ENCODE data around the gene PRSS27. TPM values are rescaled to one million over a fixed set of nuclear protein-coding genes. Genes with fewer than 3 reads are reported as not detected.
A peak's percentile ranks its signal among the peaks of the same experiment; 100 is the strongest.
"Not testable (repeated sequence)": the region's sequence is repeated elsewhere in the genome, so short reads cannot be mapped to it uniquely, and the experiment has no call there.

PRSS27 gene
- total RNA-seq, 1 experiment from 2014 or later: 2.0 TPM

DNA sequence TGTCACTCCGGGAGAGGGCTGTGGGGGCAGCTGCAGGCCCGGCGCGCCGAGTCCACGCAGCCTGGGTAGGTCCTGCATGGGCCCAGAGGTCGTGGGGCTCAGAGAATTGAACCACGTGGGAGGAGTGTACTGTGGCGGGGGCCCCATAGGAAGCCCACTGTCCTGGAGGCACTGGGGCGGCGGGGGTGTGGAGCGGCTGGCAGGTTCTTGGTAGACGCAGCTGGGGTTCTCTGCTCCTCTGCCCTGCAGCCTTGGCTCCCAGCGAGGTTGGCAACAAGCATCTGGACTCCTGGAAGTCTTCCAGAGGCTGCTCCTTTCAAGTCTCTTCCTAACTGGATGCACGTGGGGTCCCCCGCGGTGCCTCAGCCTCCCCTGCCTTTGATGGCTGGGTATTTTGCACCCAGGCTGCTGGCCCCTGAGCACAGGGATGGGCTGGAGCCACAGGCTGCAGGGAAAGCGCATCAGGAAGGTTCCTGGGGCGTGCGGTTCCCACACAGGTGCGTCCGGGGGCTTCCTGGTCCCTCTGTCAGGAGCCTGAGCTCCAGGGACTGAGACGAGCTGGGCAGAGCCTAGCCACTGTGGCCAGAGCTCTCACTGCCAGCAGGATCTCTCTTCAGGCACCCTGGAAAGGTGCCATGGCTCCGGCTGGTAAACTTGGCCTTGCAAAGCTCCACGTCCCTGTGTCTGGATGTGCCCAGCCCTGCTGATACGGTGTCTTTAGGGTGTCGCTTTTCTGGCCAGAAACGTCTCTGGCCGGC is 28.4 kb downstream of the PRSS27 start:
- Histone ChIP-seq H3K36me3 (replicated peaks; ENCODE audit: control insufficient read depth, insufficient read depth, low read length) (no peaks in the 10 kb centered on the region), H3K27me3 (ENCODE audit: control insufficient read depth, insufficient read depth, low read length) (no peaks in the 10 kb centered on the region), H3K4me3 (ENCODE audit: insufficient read depth, low read depth, low read length) (no peak overlapping the region)
- DNase-seq: peak; percentile 48

DNA sequence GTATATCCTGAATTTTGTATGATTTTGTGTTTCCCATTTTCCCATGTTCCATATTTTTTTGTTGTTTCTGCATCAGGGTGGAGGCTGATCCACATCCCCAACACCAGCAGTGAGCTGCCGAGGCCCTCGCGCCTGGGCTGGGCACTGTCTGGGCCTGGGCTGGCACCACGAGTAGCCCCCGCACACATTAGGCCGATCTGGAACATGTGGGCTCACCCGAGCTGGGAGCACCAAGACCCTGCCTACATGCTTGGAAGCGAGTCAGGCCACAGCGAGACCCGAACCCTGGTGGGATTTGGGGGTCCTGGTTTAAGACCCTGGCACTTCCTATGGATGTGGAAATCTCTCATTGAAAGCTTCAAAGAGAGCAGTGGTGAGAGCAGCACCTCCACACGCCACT is 29.2 kb downstream of the PRSS27 start:
- Histone ChIP-seq H3K4me3 (ENCODE audit: insufficient read depth, low read depth, low read length) (no peak overlapping the region), H3K36me3 (replicated peaks; ENCODE audit: control insufficient read depth, insufficient read depth, low read length) (no peaks in the 10 kb centered on the region), H3K27me3 (ENCODE audit: control insufficient read depth, insufficient read depth, low read length) (no peaks in the 10 kb centered on the region)
- DNase-seq: peak; percentile 36

DNA sequence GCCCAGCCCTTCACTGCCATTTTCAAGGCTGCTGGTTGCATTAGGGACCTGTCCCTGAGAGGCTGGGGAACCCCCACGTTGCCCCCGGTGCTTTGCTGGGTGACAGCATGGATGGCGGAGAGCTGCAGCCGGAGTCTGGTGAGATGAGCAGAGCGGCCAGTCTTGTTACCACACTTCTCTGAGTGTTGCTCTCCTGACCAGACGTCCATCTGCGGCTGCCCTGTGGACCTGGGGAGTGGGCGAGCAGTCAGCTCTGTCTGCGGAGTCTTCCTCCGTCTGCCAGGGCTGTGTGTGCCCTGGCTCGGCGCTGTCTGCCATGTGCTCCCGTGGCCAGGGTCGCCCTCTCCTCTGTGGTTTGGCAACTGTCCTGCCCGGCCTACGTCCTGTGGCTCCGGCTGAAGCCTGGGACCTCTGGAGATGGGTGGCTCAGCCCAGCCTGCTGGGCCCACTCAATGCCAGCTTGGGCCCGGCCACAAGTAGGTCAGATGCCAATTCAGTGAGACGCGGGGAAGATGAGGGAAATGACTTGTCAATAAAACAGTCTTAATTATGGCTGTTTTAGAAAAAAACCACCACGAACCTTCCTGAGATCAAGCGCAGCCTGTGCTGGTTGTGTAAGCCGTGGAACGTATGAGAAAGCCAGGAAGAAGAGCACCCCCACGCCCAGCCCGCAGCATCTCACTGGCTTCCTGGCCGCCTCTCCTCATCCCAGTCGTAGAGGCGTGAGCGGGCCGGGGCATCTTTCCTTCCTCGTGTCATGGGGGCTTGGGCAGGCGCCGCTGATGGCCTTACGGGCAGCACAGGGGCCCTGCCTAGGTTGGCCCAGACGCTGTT is 29.8 kb downstream of the PRSS27 start:
- DNase-seq: peak; percentile 36
- Histone ChIP-seq H3K4me3 (ENCODE audit: insufficient read depth, low read depth, low read length) (no peak overlapping the region), H3K27me3 (ENCODE audit: control insufficient read depth, insufficient read depth, low read length) (no peaks in the 10 kb centered on the region), H3K36me3 (replicated peaks; ENCODE audit: control insufficient read depth, insufficient read depth, low read length) (no peaks in the 10 kb centered on the region)

DNA sequence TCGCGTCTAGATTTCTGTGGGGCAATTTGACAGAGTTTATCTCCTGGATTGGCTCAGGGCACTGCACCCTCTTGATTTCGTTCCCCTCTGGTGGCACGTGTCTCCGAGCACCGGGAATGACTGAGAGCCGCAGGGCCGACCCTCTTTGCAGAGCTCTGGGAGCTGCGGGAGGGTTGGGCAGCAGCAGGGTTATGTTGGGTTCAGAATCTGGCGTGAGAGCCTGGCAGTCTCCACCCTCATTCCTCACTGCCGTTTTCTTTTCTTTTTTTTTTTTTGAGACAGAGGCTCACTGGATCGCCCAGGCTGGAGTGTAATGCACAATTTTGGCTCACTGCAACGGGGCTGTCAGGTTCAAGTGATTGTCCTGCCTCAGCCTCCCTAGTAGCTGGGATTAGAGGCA is 30.6 kb downstream of the PRSS27 start:
- not testable (repeated sequence) for H3K36me3 ChIP-seq (replicated peaks; ENCODE audit: control insufficient read depth, insufficient read depth, low read length); H3K27me3 ChIP-seq (ENCODE audit: control insufficient read depth, insufficient read depth, low read length)

DNA sequence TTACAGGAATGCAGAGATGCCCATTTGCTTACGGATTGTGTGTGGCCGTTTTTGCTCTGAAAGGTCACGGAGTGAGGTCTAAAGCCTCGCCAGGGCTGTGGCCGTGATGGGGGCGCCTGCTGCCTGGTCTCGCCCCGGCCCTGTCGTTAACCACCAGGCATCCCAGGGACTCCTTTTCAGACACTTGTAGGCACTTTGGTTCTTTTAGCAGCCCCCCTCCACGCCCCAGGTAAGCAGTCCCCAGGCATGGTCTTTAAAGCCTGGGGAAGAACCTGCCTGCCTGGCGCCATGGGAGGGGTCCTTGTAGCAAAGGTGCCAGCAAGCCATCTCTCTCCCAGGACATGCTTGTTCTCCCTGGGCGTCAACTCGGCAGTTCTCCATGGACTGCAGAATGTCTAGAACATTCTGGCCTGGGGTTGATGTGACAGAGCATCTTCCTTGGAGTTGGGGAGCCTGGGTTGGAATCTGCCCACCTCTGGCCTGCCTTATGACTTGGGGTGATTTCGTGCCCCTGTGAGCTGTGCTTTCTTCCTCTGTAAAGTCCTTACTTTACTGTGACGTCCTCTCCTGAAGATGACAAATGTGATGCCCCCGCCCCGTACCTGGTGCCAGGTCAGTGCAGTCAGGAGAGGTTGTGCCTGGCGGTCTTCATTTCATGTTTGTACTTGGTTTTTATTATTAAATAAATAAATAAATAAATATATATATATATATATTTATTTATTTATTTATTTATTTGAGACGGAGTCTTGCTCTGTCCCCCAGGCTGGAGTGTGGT is 32.3 kb downstream of the PRSS27 start:
- no peaks in the 10 kb centered on the region for H3K27me3 ChIP-seq (ENCODE audit: control insufficient read depth, insufficient read depth, low read length)
- H3K4me3 ChIP-seq (ENCODE audit: insufficient read depth, low read depth, low read length): no peak overlapping the region
- peak; percentile 47 for DNase-seq
- no peaks in the 10 kb centered on the region for H3K36me3 ChIP-seq (replicated peaks; ENCODE audit: control insufficient read depth, insufficient read depth, low read length)

More for the DNA sequence above, 30.6 kb downstream of the PRSS27 start:
- not testable (repeated sequence) for H3K4me3 ChIP-seq (ENCODE audit: insufficient read depth, low read depth, low read length); DNase-seq

DNA sequence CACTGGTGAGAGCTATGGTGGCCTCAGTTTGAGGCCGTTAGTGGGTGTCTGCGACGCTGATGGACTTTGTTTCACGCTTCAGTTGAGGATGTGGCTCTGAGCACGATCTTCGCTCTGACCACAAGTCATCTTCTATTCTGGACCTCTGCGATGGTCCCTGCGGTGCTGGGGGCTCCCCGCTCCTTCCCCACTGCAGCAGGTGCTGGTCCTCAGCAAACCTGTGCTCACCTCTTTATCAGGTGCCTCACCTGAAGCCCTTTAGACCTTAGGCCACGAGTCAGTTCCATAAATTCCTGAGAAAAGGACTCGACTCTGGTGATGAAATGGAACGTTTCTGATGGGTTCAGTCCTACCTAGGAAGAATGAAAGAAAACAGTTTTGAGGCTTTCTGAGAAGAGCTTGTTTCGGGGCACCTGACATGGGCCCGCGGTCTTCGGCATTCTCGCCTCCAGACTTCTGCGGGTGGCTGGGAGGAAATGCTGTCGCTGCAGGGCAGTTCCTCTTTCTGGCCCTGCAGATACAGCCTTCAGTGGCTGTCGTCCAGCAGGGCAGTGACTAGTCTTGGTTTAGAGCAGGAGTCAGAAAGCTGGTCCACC is 33.0 kb downstream of the PRSS27 start:
- Histone ChIP-seq H3K36me3 (replicated peaks; ENCODE audit: control insufficient read depth, insufficient read depth, low read length) (no peaks in the 10 kb centered on the region), H3K27me3 (ENCODE audit: control insufficient read depth, insufficient read depth, low read length) (no peaks in the 10 kb centered on the region), H3K4me3 (ENCODE audit: insufficient read depth, low read depth, low read length) (no peak overlapping the region)
- DNase-seq: peak; percentile 52

DNA sequence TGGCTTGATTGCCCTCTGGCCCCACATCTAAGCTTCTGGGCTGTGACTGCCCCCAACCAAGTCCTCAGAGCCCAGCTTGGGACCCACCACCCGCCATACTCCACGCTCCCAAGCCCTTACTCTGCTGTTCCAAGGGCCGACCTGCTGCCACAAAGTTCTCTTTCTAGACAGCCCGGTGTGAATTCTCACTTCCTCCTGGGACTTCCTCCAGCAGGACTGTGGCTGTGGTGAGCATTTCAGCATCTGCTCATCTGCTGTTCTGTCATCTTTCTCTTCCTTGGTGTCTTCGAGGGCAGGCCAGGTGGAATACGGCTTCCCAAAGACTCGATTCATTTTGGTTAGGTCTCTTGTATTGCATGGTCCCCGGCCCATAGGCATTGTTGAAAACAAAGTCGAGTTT is 33.9 kb downstream of the PRSS27 start:
- not testable (repeated sequence) for H3K27me3 ChIP-seq (ENCODE audit: control insufficient read depth, insufficient read depth, low read length); H3K4me3 ChIP-seq (ENCODE audit: insufficient read depth, low read depth, low read length); DNase-seq; H3K36me3 ChIP-seq (replicated peaks; ENCODE audit: control insufficient read depth, insufficient read depth, low read length)

DNA sequence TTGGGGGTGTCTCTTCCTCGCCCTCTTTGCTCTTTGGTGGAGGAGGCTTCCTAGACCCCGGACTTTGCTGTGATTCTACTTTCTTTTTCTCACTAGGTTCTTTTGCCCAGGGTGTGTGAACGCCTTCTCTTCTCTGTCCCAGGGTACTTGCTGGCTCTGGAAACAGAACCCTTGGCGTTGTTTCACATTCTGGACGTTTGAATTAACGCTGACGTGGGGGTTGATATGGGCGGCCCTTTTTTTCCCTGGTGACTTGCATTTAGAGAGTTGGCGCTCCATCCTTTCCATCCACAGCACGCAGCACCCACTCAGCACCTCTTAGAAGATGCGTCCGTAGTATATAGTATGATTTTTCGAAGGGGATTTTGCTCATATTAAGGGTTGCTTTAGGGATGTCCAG is 37.0 kb downstream of the PRSS27 start:
- DNase-seq; H3K36me3 ChIP-seq (replicated peaks; ENCODE audit: control insufficient read depth, insufficient read depth, low read length); H3K27me3 ChIP-seq (ENCODE audit: control insufficient read depth, insufficient read depth, low read length): not testable (repeated sequence)
- peak overlapping the region; percentile 97 for H3K4me3 ChIP-seq (ENCODE audit: insufficient read depth, low read depth, low read length)

DNA sequence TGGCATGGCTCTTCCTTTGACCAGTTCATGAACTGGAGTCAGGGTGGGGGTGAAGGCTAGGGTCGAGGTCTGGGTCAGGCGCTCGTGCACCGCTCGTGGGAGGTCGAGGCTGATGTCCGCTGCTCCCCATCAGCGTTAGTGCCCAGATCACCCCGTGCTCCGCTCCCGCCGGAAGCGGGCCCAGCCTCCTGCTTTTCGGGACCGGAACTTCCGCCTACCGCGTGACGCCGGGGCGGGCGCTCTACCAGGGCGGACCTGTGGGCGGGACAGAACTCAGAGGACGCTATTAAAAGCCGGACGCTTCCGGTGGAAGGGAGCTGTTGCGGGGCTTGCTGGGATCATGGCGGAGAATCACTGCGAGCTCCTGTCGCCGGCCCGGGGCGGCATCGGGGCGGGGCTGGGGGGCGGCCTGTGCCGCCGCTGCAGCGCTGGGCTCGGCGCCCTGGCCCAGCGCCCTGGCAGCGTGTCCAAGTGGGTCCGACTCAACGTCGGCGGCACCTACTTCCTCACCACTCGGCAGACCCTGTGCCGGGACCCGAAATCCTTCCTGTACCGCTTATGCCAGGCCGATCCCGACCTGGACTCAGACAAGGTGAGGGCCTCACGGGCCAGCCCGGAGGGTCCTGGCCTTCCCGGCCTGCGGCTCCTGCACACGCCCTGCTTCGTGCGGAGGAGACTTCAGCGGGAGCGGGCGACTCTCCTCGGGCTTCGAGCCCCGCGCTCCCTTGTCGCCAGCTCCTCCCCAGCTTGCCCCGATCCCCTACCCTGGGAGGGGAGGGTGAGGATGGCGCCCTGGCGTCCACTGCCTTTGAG is 37.6 kb downstream of the PRSS27 start, which contains the start of gene KCTD5:
TSS of gene KCTD5 (plus strand) at position 315 of the 813 bp plus-strand sequence. CDS start at position 341, 26 bp downstream.
- H3K4me3 ChIP-seq (ENCODE audit: insufficient read depth, low read depth, low read length): peak within 1 kb of the TSS; percentile 97
- H3K27me3 ChIP-seq (ENCODE audit: control insufficient read depth, insufficient read depth, low read length): no peaks in the 10 kb centered on the region
- DNase-seq: peak; percentile 99
- no peaks in the 10 kb centered on the region for H3K36me3 ChIP-seq (replicated peaks; ENCODE audit: control insufficient read depth, insufficient read depth, low read length)

DNA sequence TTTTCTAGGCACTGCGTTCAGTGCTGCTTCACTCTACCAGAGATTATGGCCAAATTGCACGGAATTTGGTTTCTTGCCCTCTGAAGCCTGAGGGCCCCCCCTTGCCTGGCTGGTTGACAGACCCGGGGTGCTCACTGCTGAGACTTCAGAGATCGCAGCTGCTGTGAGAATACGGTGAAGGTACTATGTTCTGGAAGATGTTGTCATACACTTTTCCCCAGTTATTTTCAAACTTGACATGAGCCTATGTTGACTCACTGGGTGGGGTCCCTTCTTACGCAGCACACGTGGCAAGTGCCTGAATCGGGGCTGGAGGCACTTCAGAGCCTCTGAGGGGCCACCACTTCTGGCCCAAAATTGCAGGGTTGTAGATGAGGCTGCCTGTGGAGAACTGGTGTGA is 39.7 kb downstream of the PRSS27 start:
- H3K36me3 ChIP-seq (replicated peaks; ENCODE audit: control insufficient read depth, insufficient read depth, low read length); H3K4me3 ChIP-seq (ENCODE audit: insufficient read depth, low read depth, low read length); H3K27me3 ChIP-seq (ENCODE audit: control insufficient read depth, insufficient read depth, low read length); DNase-seq: not testable (repeated sequence)

DNA sequence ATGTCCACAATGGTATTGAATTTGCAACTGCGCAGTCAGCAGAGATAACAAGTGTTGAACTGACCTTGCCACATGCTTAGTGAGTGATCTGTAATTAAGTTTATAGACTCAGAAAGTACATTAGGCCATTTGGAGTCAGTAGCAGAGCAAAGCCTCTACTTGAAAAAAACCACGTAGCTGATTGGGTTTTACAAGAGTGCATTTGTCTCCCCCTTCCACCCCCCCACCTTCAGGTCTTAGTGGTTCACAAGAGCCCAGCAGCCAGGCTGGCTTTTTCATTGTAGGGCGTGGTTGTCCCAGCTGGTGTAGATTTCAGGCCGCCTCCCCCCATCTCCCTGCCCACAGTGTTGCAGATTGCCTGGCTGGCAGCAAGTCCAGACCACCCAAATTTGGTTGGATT is 40.1 kb downstream of the PRSS27 start:
- not testable (repeated sequence) for DNase-seq; H3K27me3 ChIP-seq (ENCODE audit: control insufficient read depth, insufficient read depth, low read length); H3K36me3 ChIP-seq (replicated peaks; ENCODE audit: control insufficient read depth, insufficient read depth, low read length); H3K4me3 ChIP-seq (ENCODE audit: insufficient read depth, low read depth, low read length)

DNA sequence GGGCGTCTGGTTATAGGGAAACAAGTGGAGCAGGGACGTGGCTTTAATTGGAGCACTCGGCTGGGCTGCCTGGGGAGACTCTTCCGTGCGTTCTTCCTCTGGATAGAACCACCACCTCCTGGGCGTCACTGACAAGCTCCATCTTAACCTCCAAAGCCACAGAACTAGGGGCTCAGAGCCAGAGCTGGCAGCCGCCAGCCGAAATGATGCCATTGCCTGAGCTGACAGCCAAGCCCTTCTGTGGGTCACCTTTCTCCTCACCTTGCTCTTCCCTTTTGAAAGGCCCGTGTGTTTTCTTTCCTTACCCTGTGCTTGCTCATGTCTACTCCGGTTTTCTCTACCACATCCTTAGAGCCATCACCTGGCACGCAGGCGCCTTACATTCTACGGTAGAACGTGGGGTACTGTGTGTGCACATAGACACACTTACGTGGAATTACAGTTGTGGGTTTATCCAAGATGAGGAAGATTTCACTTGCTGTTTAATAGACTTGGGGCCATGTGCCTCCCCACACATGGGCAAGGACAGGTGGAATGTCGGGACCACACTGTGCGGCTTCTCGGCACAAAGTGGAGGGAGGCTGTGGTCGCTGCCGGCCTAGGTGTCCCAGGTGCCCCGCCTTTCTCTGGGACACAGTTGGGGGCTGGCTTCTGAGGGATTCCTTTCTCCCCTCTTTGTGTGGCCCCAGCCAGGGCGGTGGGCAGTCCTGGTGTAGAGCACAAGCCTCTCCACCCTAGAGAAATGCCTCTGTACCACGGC is 41.6 kb downstream of the PRSS27 start:
- H3K36me3 ChIP-seq (replicated peaks; ENCODE audit: control insufficient read depth, insufficient read depth, low read length); DNase-seq; H3K27me3 ChIP-seq (ENCODE audit: control insufficient read depth, insufficient read depth, low read length); H3K4me3 ChIP-seq (ENCODE audit: insufficient read depth, low read depth, low read length): not testable (repeated sequence)

DNA sequence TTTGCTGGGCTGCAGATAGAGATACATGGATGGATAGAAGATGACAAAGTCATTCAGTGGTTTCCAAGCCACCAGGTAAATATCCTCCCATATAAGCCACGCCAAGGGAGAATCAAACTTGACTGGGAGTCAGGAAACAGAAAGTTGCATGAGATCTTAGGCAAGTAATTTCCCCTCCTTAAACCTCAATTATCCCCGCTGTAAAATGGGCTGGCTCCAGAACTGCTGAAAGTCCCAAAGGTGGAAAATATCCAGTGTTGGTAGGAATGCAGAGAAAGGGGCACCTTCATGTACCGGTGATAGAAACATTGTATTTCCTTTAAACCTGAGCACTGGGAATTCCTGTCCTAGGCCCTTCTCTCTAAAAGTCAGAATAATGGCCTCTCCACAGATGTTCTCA is 43.1 kb downstream of the PRSS27 start:
- not testable (repeated sequence) for H3K36me3 ChIP-seq (replicated peaks; ENCODE audit: control insufficient read depth, insufficient read depth, low read length); H3K4me3 ChIP-seq (ENCODE audit: insufficient read depth, low read depth, low read length); H3K27me3 ChIP-seq (ENCODE audit: control insufficient read depth, insufficient read depth, low read length); DNase-seq

Measured in H7 (cell line).